Trophoblast cell (in vitro differentiated cells and primary cell): ENCODE results near the gene RNF138.

ENCODE experiments used
- DNase-seq, 2 donors: peaks; one replicate each; pipeline ENCODE4 v3.0.0-alpha.2; 2016
- H2AFZ ChIP-seq: 2 replicates; pipeline ENCODE4 v1.6.1; 2013; ENCODE audit warnings: low read length, moderate library complexity, mild to moderate bottlenecking; ENCODE audit not compliant: insufficient read depth, poor library complexity
- H2AK5ac ChIP-seq: 2 replicates; pipeline ENCODE4 v1.6.1; 2013; ENCODE audit warnings: mild to moderate bottlenecking, low read length
- H2BK120ac ChIP-seq: 2 replicates; pipeline ENCODE4 v1.6.1; 2013; ENCODE audit warnings: low read length, mild to moderate bottlenecking, moderate library complexity; ENCODE audit not compliant: insufficient read depth, poor library complexity
- H2BK12ac ChIP-seq: 2 replicates; pipeline ENCODE4 v1.6.1; 2013; ENCODE audit warnings: mild to moderate bottlenecking, low read length, moderate library complexity
- H2BK5ac ChIP-seq: 2 replicates; pipeline ENCODE4 v1.6.1; 2013; ENCODE audit warnings: low read length, low read depth, moderate library complexity, mild to moderate bottlenecking; ENCODE audit not compliant: poor library complexity
- H3K14ac ChIP-seq: 2 replicates; pipeline ENCODE4 v1.6.1; 2013; ENCODE audit warnings: mild to moderate bottlenecking, low read length
- H3K18ac ChIP-seq: 2 replicates; pipeline ENCODE4 v1.6.1; 2013; ENCODE audit warnings: mild to moderate bottlenecking, low read length
- H3K23ac ChIP-seq: 2 replicates; pipeline ENCODE4 v1.6.1; 2013; ENCODE audit warnings: low read length
- H3K27ac ChIP-seq: 2 replicates; pipeline ENCODE4 v1.5.1; 2013; ENCODE audit warnings: low read depth, mild to moderate bottlenecking, inconsistent platforms, low read length, moderate library complexity
- H3K27me3 ChIP-seq: 2 replicates; pipeline ENCODE4 v1.6.1; 2013; ENCODE audit warnings: inconsistent platforms, mild to moderate bottlenecking, low read length, moderate library complexity; ENCODE audit not compliant: insufficient read depth
- H3K36me3 ChIP-seq, 2 experiments: 1 replicate in 1 of 2; 2 replicates in 1 of 2; pipeline ENCODE4 v1.6.1; 2013; ENCODE audit warnings: low read length in 2 of 2, mild to moderate bottlenecking in 2 of 2, moderate library complexity in 1 of 2; ENCODE audit not compliant: insufficient read depth in 2 of 2, control insufficient read depth in 1 of 2
- H3K4ac ChIP-seq: 2 replicates; pipeline ENCODE4 v1.6.1; 2013; ENCODE audit warnings: low read depth, mild to moderate bottlenecking, low read length, moderate library complexity
- H3K4me1 ChIP-seq, 2 experiments: 1 replicate in 1 of 2; 2 replicates in 1 of 2; pipeline ENCODE4 v1.6.1; 2013; ENCODE audit warnings: low read length in 2 of 2, mild to moderate bottlenecking in 2 of 2, moderate library complexity in 1 of 2; ENCODE audit not compliant: insufficient read depth in 2 of 2, control insufficient read depth in 1 of 2
- H3K4me2 ChIP-seq: 2 replicates; pipeline ENCODE4 v1.6.1; 2013; ENCODE audit warnings: inconsistent platforms, mild to moderate bottlenecking, low read length, moderate library complexity
- H3K4me3 ChIP-seq: 2 replicates; pipeline ENCODE4 v1.5.1; 2013; ENCODE audit warnings: mild to moderate bottlenecking, low read depth, low read length, inconsistent platforms
- H3K79me1 ChIP-seq: one replicate; pipeline ENCODE4 v1.6.1; 2013; ENCODE audit warnings: low read length
- H3K79me2 ChIP-seq: 2 replicates; pipeline ENCODE4 v1.6.1; 2013; ENCODE audit warnings: low read length, mild to moderate bottlenecking; ENCODE audit not compliant: control insufficient read depth, insufficient read depth, poor library complexity
- H3K9ac ChIP-seq: 2 replicates; pipeline ENCODE4 v1.6.1; 2013; ENCODE audit warnings: mild to moderate bottlenecking, low read length
- H3K9me3 ChIP-seq: 2 replicates; pipeline ENCODE4 v1.6.1; 2013; ENCODE audit warnings: low read depth, mild to moderate bottlenecking, control low read depth, inconsistent platforms, low read length; ENCODE audit not compliant: insufficient read depth
- H4K12ac ChIP-seq: 2 replicates; pipeline ENCODE4 v1.6.1; 2013; ENCODE audit warnings: low read depth, mild to moderate bottlenecking, low read length, moderate library complexity
- H4K8ac ChIP-seq: 2 replicates; pipeline ENCODE4 v1.6.1; 2013; ENCODE audit warnings: low read depth, mild to moderate bottlenecking, low read length, moderate library complexity
- H4K91ac ChIP-seq: one replicate; pipeline ENCODE4 v1.6.1; 2013; ENCODE audit warnings: low read depth, mild to moderate bottlenecking, low read length, moderate library complexity
- WGBS: extraction: QIAGEN DNeasy Blood & Tissue Kit; methylation state at CpG from one replicate; pipeline ENCODE4 v1.1.7; 2013; ENCODE audit warnings: missing lambda C conversion rate; ENCODE audit not compliant: insufficient read length, insufficient coverage; ENCODE audit errors: extremely low coverage; 5-methylcytosine and 5-hydroxymethylcytosine counted together

Gene RNF138

GRCh38 chr18:32095900-32096229, 4.2 kb downstream of the RNF138 start:
- no peak for DNase-seq
- no peak overlapping the region for H2BK12ac ChIP-seq
- no peaks in the 10 kb centered on the region for H3K27me3 ChIP-seq
- no peak overlapping the region for H4K91ac ChIP-seq
- H3K36me3 ChIP-seq = no peaks in the 10 kb centered on the region
- no peak overlapping the region for H4K8ac ChIP-seq
- H3K4ac ChIP-seq = no peak overlapping the region
- H3K27ac ChIP-seq = no peak overlapping the region
- no peak overlapping the region for H3K14ac ChIP-seq
- H3K4me1 ChIP-seq = no peaks in the 10 kb centered on the region
- no peak overlapping the region for H2AFZ ChIP-seq
- no peak overlapping the region for H2BK120ac ChIP-seq
- no peaks in the 10 kb centered on the region for H3K9me3 ChIP-seq
- H3K9ac ChIP-seq = no peak overlapping the region
- H3K18ac ChIP-seq = no peak overlapping the region
- no peak overlapping the region for H2BK5ac ChIP-seq
- peaks cover 13% of the 10 kb centered on the region for H3K79me1 ChIP-seq
- no peak overlapping the region for H3K4me2 ChIP-seq
- H2AK5ac ChIP-seq = no peak overlapping the region
- H3K79me2 ChIP-seq = peaks cover 12% of the 10 kb centered on the region
- H4K12ac ChIP-seq = no peak overlapping the region
- WGBS = no CpG with 5 or more reads among the region's 4 CpGs
- no peak overlapping the region for H3K23ac ChIP-seq
- H3K4me3 ChIP-seq = no peak overlapping the region

GRCh38 chr18:32096946-32097345, 5.3 kb downstream of the RNF138 start:
- Histone ChIP-seq H2AFZ (no peak overlapping the region), H3K9ac (no peak overlapping the region), H3K4me1 (no peaks in the 10 kb centered on the region), H3K14ac (no peak overlapping the region), H3K36me3 (no peaks in the 10 kb centered on the region), H2AK5ac (no peak overlapping the region), H3K27me3 (no peaks in the 10 kb centered on the region), H2BK120ac (no peak overlapping the region), H4K8ac (no peak overlapping the region), H3K18ac (no peak overlapping the region), H3K23ac (no peak overlapping the region), H4K91ac (no peak overlapping the region), H3K4me3 (no peak overlapping the region), H2BK5ac (no peak overlapping the region), H3K9me3 (no peaks in the 10 kb centered on the region), H3K4ac (no peak overlapping the region), H3K27ac (no peak overlapping the region), H2BK12ac (no peak overlapping the region), H4K12ac (no peak overlapping the region), H3K79me2 (peaks cover 9% of the 10 kb centered on the region), H3K79me1 (peaks cover 10% of the 10 kb centered on the region), H3K4me2 (no peak overlapping the region)
- no peak for DNase-seq
- WGBS = no CpG with 5 or more reads among the region's 2 CpGs

GRCh38 chr18:32104516-32104915, 12.8 kb downstream of the RNF138 start:
- no peak overlapping the region for H3K18ac ChIP-seq

GRCh38 chr18:32110005-32110404, 18.3 kb downstream of the RNF138 start:
- no peaks in the 10 kb centered on the region for H3K27me3 ChIP-seq
- no peak overlapping the region for H2BK12ac ChIP-seq
- no peak overlapping the region for H2AK5ac ChIP-seq
- H3K9ac ChIP-seq = no peak overlapping the region
- no peak overlapping the region for H4K12ac ChIP-seq
- H3K4me3 ChIP-seq = no peak overlapping the region
- H2BK120ac ChIP-seq = no peak overlapping the region
- H3K9me3 ChIP-seq = no peaks in the 10 kb centered on the region
- H3K23ac ChIP-seq = no peak overlapping the region
- H2AFZ ChIP-seq = no peak overlapping the region
- H4K91ac ChIP-seq = no peak overlapping the region
- no peak overlapping the region for H2BK5ac ChIP-seq
- no peaks in the 10 kb centered on the region for H3K4me1 ChIP-seq
- H3K79me1 ChIP-seq = no peaks in the 10 kb centered on the region
- H3K79me2 ChIP-seq = no peaks in the 10 kb centered on the region
- H3K18ac ChIP-seq = no peak overlapping the region
- H3K27ac ChIP-seq = no peak overlapping the region
- no peak overlapping the region for H3K4me2 ChIP-seq
- no peak for DNase-seq
- no CpG with 5 or more reads among the region's 3 CpGs for WGBS
- H3K36me3 ChIP-seq = peaks cover 0 to 2% of the 10 kb centered on the region in 2 experiments
- no peak overlapping the region for H4K8ac ChIP-seq
- H3K14ac ChIP-seq = no peak overlapping the region
- no peak overlapping the region for H3K4ac ChIP-seq

More at GRCh38 chr18:32104516-32104915, 12.8 kb downstream of the RNF138 start:
- no peak overlapping the region for H3K4me3 ChIP-seq
- H3K79me1 ChIP-seq = no peaks in the 10 kb centered on the region
- H3K23ac ChIP-seq = no peak overlapping the region
- H2AK5ac ChIP-seq = no peak overlapping the region
- H2BK12ac ChIP-seq = no peak overlapping the region
- no peak overlapping the region for H2BK5ac ChIP-seq
- no peaks in the 10 kb centered on the region for H3K4me1 ChIP-seq
- H3K9me3 ChIP-seq = no peaks in the 10 kb centered on the region
- no peak overlapping the region for H3K4me2 ChIP-seq
- DNase-seq = no peak
- H3K9ac ChIP-seq = no peak overlapping the region
- no peaks in the 10 kb centered on the region for H3K36me3 ChIP-seq
- no peaks in the 10 kb centered on the region for H3K79me2 ChIP-seq
- WGBS = no CpG with 5 or more reads among the region's 2 CpGs
- H3K27ac ChIP-seq = no peak overlapping the region
- H3K4ac ChIP-seq = no peak overlapping the region
- H4K91ac ChIP-seq = no peak overlapping the region
- H4K12ac ChIP-seq = no peak overlapping the region
- H3K27me3 ChIP-seq = no peaks in the 10 kb centered on the region
- no peak overlapping the region for H4K8ac ChIP-seq
- no peak overlapping the region for H2BK120ac ChIP-seq
- H3K14ac ChIP-seq = no peak overlapping the region
- H2AFZ ChIP-seq = no peak overlapping the region
